ENCODE results near the gene TPRN. TPM values are rescaled to one million over a fixed set of nuclear protein-coding genes. Genes with fewer than 3 reads are reported as not detected.

The TPRN gene
- total RNA-seq, 1 donor from 2014 or later, result 18.0 TPM

GRCh38 chr9:137188490-137189296 lies 11.8 kb downstream of the TPRN start, which contains the start of the genes ANAPC2 and SSNA1:
Gene ANAPC2 (minus strand): TSS chr9:137188560. CDS start chr9:137188532, 28 bp downstream.
Gene SSNA1 (plus strand): TSS chr9:137188676. CDS start chr9:137188727, 51 bp downstream.
- intact Hi-C loops (cut with micrococcal nuclease), result no loop called here
- DNase-seq, result peak; percentile 93
- H3K27me3 ChIP-seq (ENCODE audit: low read depth), result no peaks in the 10 kb centered on the region
- no peaks in the 10 kb centered on the region for H3K9me3 ChIP-seq (replicated peaks)
- H3K4me3 ChIP-seq, result peak within 1 kb of the TSS; percentile 100
- TF ChIP-seq CTCF (IDR thresholded peaks at IDR 0.05; ENCODE audit: borderline replicate concordance), result no peak
- H3K27ac ChIP-seq (replicated peaks), result peak within 1 kb of the TSS; percentile 100
- peaks cover 78% of the 10 kb centered on the region for H3K4me1 ChIP-seq
- peaks cover 57% of the 10 kb centered on the region for H3K36me3 ChIP-seq

- Histone ChIP-seq H3K27me3 (ENCODE audit: low read depth) (no peaks in the 10 kb centered on the region), H3K36me3 (peaks cover 63% of the 10 kb centered on the region), H3K9me3 (replicated peaks) (no peaks in the 10 kb centered on the region), H3K4me1 (peaks cover 72% of the 10 kb centered on the region), H3K4me3 (peak overlapping the region; percentile 100), H3K27ac (replicated peaks) (peak overlapping the region; percentile 100)
- no peak for TF ChIP-seq CTCF (IDR thresholded peaks at IDR 0.05; ENCODE audit: borderline replicate concordance)
- intact Hi-C loops (cut with micrococcal nuclease), result no loop called here
- no peak for DNase-seq
These were observed 12.5 kb downstream of the TPRN start for GRCh38 chr9:137188086-137188489.

- Histone ChIP-seq H3K4me3 (peak overlapping the region; percentile 100), H3K36me3 (peaks cover 68% of the 10 kb centered on the region), H3K9me3 (replicated peaks) (no peaks in the 10 kb centered on the region), H3K27me3 (ENCODE audit: low read depth) (no peaks in the 10 kb centered on the region), H3K27ac (replicated peaks) (no peak overlapping the region), H3K4me1 (peaks cover 71% of the 10 kb centered on the region)
- intact Hi-C loops (cut with micrococcal nuclease), result no loop called here
- no peak for TF ChIP-seq CTCF (IDR thresholded peaks at IDR 0.05; ENCODE audit: borderline replicate concordance)
- DNase-seq, result no peak
These were observed 13.2 kb downstream of the TPRN start for GRCh38 chr9:137187386-137187785.

- Histone ChIP-seq H3K4me3 (peak overlapping the region; percentile 100), H3K27ac (replicated peaks) (no peak overlapping the region), H3K4me1 (peaks cover 64% of the 10 kb centered on the region), H3K9me3 (replicated peaks) (no peaks in the 10 kb centered on the region), H3K27me3 (ENCODE audit: low read depth) (no peaks in the 10 kb centered on the region), H3K36me3 (peaks cover 69% of the 10 kb centered on the region)
- no peak for TF ChIP-seq CTCF (IDR thresholded peaks at IDR 0.05; ENCODE audit: borderline replicate concordance)
- intact Hi-C loops (cut with micrococcal nuclease), result no loop called here
- no peak for DNase-seq
These were observed 14.2 kb downstream of the TPRN start for GRCh38 chr9:137186385-137186784.

GRCh38 chr9:137185921-137186320 lies 14.6 kb downstream of the TPRN start:
- intact Hi-C loops (cut with micrococcal nuclease), result no loop called here
- no peaks in the 10 kb centered on the region for H3K9me3 ChIP-seq (replicated peaks)
- no peak for DNase-seq
- H3K27ac ChIP-seq (replicated peaks), result no peak overlapping the region
- peak overlapping the region; percentile 100 for H3K4me3 ChIP-seq
- no peaks in the 10 kb centered on the region for H3K27me3 ChIP-seq (ENCODE audit: low read depth)
- H3K36me3 ChIP-seq, result peaks cover 69% of the 10 kb centered on the region
- H3K4me1 ChIP-seq, result peaks cover 59% of the 10 kb centered on the region
- no peak for TF ChIP-seq CTCF (IDR thresholded peaks at IDR 0.05; ENCODE audit: borderline replicate concordance)
